ENCODE results near the gene C1orf216. TPM values are rescaled to one million over a fixed set of nuclear protein-coding genes. Genes with fewer than 3 reads are reported as not detected.

Gene C1orf216
- total RNA-seq: 10 to 100 TPM; 10.1 to 16.7 (median 11.3) TPM

GRCh38 chr1:35718492-35719336 is at the start of gene C1orf216:
C1orf216 (minus strand) TSS chr1:35718884; CDS start chr1:35716321, 2,563 bp downstream.
- H3K36me3 ChIP-seq: no peaks in the 10 kb centered on the region
- no peaks in the 10 kb centered on the region for H3K9me3 ChIP-seq
- ATAC-seq (peak; percentile 84 to 87), DNase-seq (peak; percentile 52 to 60)
- peak within 1 kb of the TSS; percentile 89 to 95 (median 92) for H3K27ac ChIP-seq
- peak within 1 kb of the TSS; percentile 84 to 96 (median 92) for H3K4me3 ChIP-seq
- in situ Hi-C loops (cut with MboI; ENCODE audit: low sequenced_read_pairs in 4 of 4) (loop anchor here in 1 of 4 donors (5.0 kb wide), 1 partner anchor 76 kb away; the partner anchor contains the start of gene PSMB2), intact Hi-C loops (cut with DNase I; ENCODE audit: low total_unique reads) (loop anchor here (2.0 to 5.0 kb wide), 2 partner anchors 78 to 161 kb away; partner anchors contain the start of genes KIAA0319L, NCDN and PSMB2)
- no peaks in the 10 kb centered on the region for H3K27me3 ChIP-seq
- TF ChIP-seq POLR2A (IDR thresholded peaks at IDR 0.05) (peak; percentile 55 to 60), CTCF (IDR thresholded peaks at IDR 0.05 in 4 of 5, conservative IDR thresholded peaks at IDR 0.05 in 1 of 5) (no peak)
- peaks cover 21 to 22% of the 10 kb centered on the region in 2 donors for H3K4me1 ChIP-seq

- Histone ChIP-seq H3K4me3 (no peak overlapping the region), H3K27me3 (peaks cover 0 to 6% (median 0%) of the 10 kb centered on the region in 3 donors), H3K9me3 (no peaks in the 10 kb centered on the region), H3K36me3 (no peaks in the 10 kb centered on the region), H3K27ac (no peak overlapping the region), H3K4me1 (peaks cover 0 to 5% of the 10 kb centered on the region in 2 donors)
- DNase-seq (no peak), ATAC-seq (no peak)
- TF ChIP-seq CTCF (IDR thresholded peaks at IDR 0.05 in 4 of 5, conservative IDR thresholded peaks at IDR 0.05 in 1 of 5) (no peak), POLR2A (IDR thresholded peaks at IDR 0.05) (no peak)
- in situ Hi-C loops (cut with MboI; ENCODE audit: low sequenced_read_pairs in 4 of 4) (no loop called here), intact Hi-C loops (cut with DNase I; ENCODE audit: low total_unique reads) (no loop called here)
Observed at GRCh38 chr1:35764283-35764682, 45.6 kb upstream of the C1orf216 start.

- Histone ChIP-seq H3K36me3 (no peaks in the 10 kb centered on the region), H3K4me3 (no peak overlapping the region), H3K9me3 (no peaks in the 10 kb centered on the region), H3K4me1 (no peaks in the 10 kb centered on the region), H3K27ac (no peak overlapping the region), H3K27me3 (peaks cover 0 to 6% (median 0%) of the 10 kb centered on the region in 3 donors)
- ATAC-seq (no peak), DNase-seq (no peak)
- TF ChIP-seq CTCF (IDR thresholded peaks at IDR 0.05 in 4 of 5, conservative IDR thresholded peaks at IDR 0.05 in 1 of 5): no peak
- no peak for TF ChIP-seq POLR2A (IDR thresholded peaks at IDR 0.05)
- intact Hi-C loops (cut with DNase I; ENCODE audit: low total_unique reads): no loop called here
- in situ Hi-C loops (cut with MboI; ENCODE audit: low sequenced_read_pairs in 4 of 4): no loop called here
Observed at GRCh38 chr1:35763201-35763600, 44.5 kb upstream of the C1orf216 start.

GRCh38 chr1:35762141-35762540 is 43.5 kb upstream of the C1orf216 start:
- Histone ChIP-seq H3K27me3 (peaks cover 0 to 6% (median 0%) of the 10 kb centered on the region in 3 donors), H3K4me1 (no peaks in the 10 kb centered on the region), H3K36me3 (no peaks in the 10 kb centered on the region), H3K27ac (no peak overlapping the region), H3K4me3 (no peak overlapping the region), H3K9me3 (no peaks in the 10 kb centered on the region)
- DNase-seq: no peak
- TF ChIP-seq POLR2A (IDR thresholded peaks at IDR 0.05) (no peak), CTCF (IDR thresholded peaks at IDR 0.05 in 4 of 5, conservative IDR thresholded peaks at IDR 0.05 in 1 of 5) (no peak)
- in situ Hi-C loops (cut with MboI; ENCODE audit: low sequenced_read_pairs in 4 of 4) (no loop called here), intact Hi-C loops (cut with DNase I; ENCODE audit: low total_unique reads) (no loop called here)
- ATAC-seq: no peak

Measured in gastrocnemius medialis (tissue), 4 donors.